Esophagus squamous epithelium (tissue), 4 donors: ENCODE data around the gene RYR1.

Source experiments
- CTCF ChIP-seq, 6 experiments: fragments of 450-650 bp in 4 of 6; fragments of 200-600 bp in 2 of 6; sonication (generic) in 2 of 6; IDR thresholded peaks; one replicate each; pipeline ENCODE4 v1.5.1; 2016 to 2019; ENCODE audit warnings: antibody characterized with exemption in 6 of 6, mild to moderate bottlenecking in 4 of 6, moderate library complexity in 4 of 6
- POLR2A ChIP-seq, 4 donors: fragments of 450-650 bp; IDR thresholded peaks; one replicate each; pipeline ENCODE4 v1.6.1; 2017; ENCODE audit warnings: antibody characterized with exemption in 4 of 4, mild to moderate bottlenecking in 4 of 4, moderate library complexity in 3 of 4

DNA sequence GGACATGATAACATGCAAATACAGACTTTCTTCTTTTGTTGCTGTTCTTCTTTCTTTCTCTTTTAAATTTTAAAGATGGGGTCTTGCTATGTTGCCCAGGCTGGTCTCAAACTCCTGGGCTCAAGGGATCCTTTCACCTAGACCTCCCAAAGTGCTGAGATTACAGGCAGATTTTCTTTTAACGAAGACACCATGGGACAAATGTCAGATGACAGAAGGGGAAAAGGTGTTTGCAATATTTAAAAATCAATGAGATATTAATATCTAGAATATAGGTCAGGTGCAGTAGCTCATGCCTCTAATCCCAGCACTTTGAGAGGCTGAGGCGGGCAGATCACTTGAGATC lies 3.7 kb upstream of the RYR1 start:
- no peak for TF ChIP-seq POLR2A (IDR thresholded peaks at IDR 0.05)
- TF ChIP-seq CTCF (IDR thresholded peaks at IDR 0.05) = no peak
